M059J (cell line): ENCODE results near the gene CNOT8. TPM values are rescaled to one million over a fixed set of nuclear protein-coding genes. Genes with fewer than 3 reads are reported as not detected.

Source experiments
- DNase-seq: peaks from one replicate; pipeline ENCODE4 v3.0.0-alpha.2; 2012; ENCODE audit warnings: low read depth
- total RNA-seq: library from RNA; depleted of rRNA; stranded (reverse); fragments of >200 nt; shearing (Covaris generic); gene quantifications from 2 replicates; pipeline ENCODE4 v1.2.3, GENCODE V29; 2014; rRNA removed

The CNOT8 gene
- total RNA-seq, 1 experiment from 2014 or later: 69.7 TPM

- peak; percentile 10 for DNase-seq
These were observed 58.4 kb downstream of the CNOT8 start for GRCh38 chr5:154916874-154917273.

- no peak for DNase-seq
These were observed 59.3 kb downstream of the CNOT8 start for GRCh38 chr5:154917757-154918156.

- peak; percentile 8 for DNase-seq
These were observed 65.3 kb downstream of the CNOT8 start for GRCh38 chr5:154923441-154924430.

Other genes with a start within 250 kb of the CNOT8 start
- gene LARP1, start 103.2 kb upstream of the CNOT8 start, total RNA-seq: 42.0 and 77.3 TPM in 2 replicates
- 3.4 and 5.5 TPM in 2 replicates for gene FAXDC2, start 8.0 kb upstream of the CNOT8 start, total RNA-seq
- 9.5 and 12.8 TPM in 2 replicates for gene GEMIN5, start 79.6 kb downstream of the CNOT8 start, total RNA-seq
- 55.4 and 57.6 TPM in 2 replicates for gene MRPL22, start 82.4 kb downstream of the CNOT8 start, total RNA-seq
- gene KIF4B, start 155.1 kb downstream of the CNOT8 start, total RNA-seq: 0.07 and 0.10 TPM in 2 replicates